ENCODE measurements around the gene OR51F2. TPM values are rescaled to one million over a fixed set of nuclear protein-coding genes. Genes with fewer than 3 reads are reported as not detected.

OR51F2 gene
- total RNA-seq, 1 donor from 2014 or later: not detected

- H3K27ac Mint-ChIP-seq (ENCODE audit: unreplicated experiment): no peak within 1 kb of the TSS
- TF ChIP-seq CTCF (IDR thresholded peaks at IDR 0.05; ENCODE audit: unreplicated experiment): no peak
- DNase-seq (ENCODE audit: low spot score): no peak
- no peaks in the 10 kb centered on the region for H3K4me1 Mint-ChIP-seq (ENCODE audit: unreplicated experiment)
- no peak within 1 kb of the TSS for H3K4me3 Mint-ChIP-seq (ENCODE audit: unreplicated experiment)
- H3K36me3 Mint-ChIP-seq (ENCODE audit: low read depth, unreplicated experiment): no peaks in the 10 kb centered on the region
- no peaks in the 10 kb centered on the region for H3K9me3 Mint-ChIP-seq (ENCODE audit: unreplicated experiment)
- H3K27me3 Mint-ChIP-seq (ENCODE audit: unreplicated experiment): no peaks in the 10 kb centered on the region
Measured at GRCh38 chr11:4804280-4804679, 16.8 kb upstream of the OR51F2 start, which contains the start of gene OR52R1. OR52R1 (minus strand) TSS chr11:4804380; CDS start chr11:4804380, 0 bp downstream.

- Mint-ChIP-seq H3K4me1 (ENCODE audit: unreplicated experiment) (no peaks in the 10 kb centered on the region), H3K4me3 (ENCODE audit: unreplicated experiment) (no peak overlapping the region), H3K36me3 (ENCODE audit: low read depth, unreplicated experiment) (no peaks in the 10 kb centered on the region), H3K9me3 (ENCODE audit: unreplicated experiment) (no peaks in the 10 kb centered on the region), H3K27me3 (ENCODE audit: unreplicated experiment) (no peaks in the 10 kb centered on the region), H3K27ac (ENCODE audit: unreplicated experiment) (no peak overlapping the region)
- no peak for TF ChIP-seq CTCF (IDR thresholded peaks at IDR 0.05; ENCODE audit: unreplicated experiment)
- no peak for DNase-seq (ENCODE audit: low spot score)
Measured at GRCh38 chr11:4808476-4808875, 12.6 kb upstream of the OR51F2 start.

- no peaks in the 10 kb centered on the region for H3K36me3 Mint-ChIP-seq (ENCODE audit: low read depth, unreplicated experiment)
- no peak overlapping the region for H3K4me3 Mint-ChIP-seq (ENCODE audit: unreplicated experiment)
- no peaks in the 10 kb centered on the region for H3K9me3 Mint-ChIP-seq (ENCODE audit: unreplicated experiment)
- no peak overlapping the region for H3K27ac Mint-ChIP-seq (ENCODE audit: unreplicated experiment)
- no peak for DNase-seq (ENCODE audit: low spot score)
- H3K4me1 Mint-ChIP-seq (ENCODE audit: unreplicated experiment): no peaks in the 10 kb centered on the region
- H3K27me3 Mint-ChIP-seq (ENCODE audit: unreplicated experiment): no peaks in the 10 kb centered on the region
- TF ChIP-seq CTCF (IDR thresholded peaks at IDR 0.05; ENCODE audit: unreplicated experiment): no peak
Measured at GRCh38 chr11:4809246-4809645, 11.9 kb upstream of the OR51F2 start.

- no peak for TF ChIP-seq CTCF (IDR thresholded peaks at IDR 0.05; ENCODE audit: unreplicated experiment)
- Mint-ChIP-seq H3K4me1 (ENCODE audit: unreplicated experiment) (no peaks in the 10 kb centered on the region), H3K4me3 (ENCODE audit: unreplicated experiment) (no peak overlapping the region), H3K36me3 (ENCODE audit: low read depth, unreplicated experiment) (no peaks in the 10 kb centered on the region), H3K27ac (ENCODE audit: unreplicated experiment) (no peak overlapping the region), H3K9me3 (ENCODE audit: unreplicated experiment) (no peaks in the 10 kb centered on the region), H3K27me3 (ENCODE audit: unreplicated experiment) (no peaks in the 10 kb centered on the region)
- no peak for DNase-seq (ENCODE audit: low spot score)
Measured at GRCh38 chr11:4825132-4825531, 4.0 kb downstream of the OR51F2 start.

- TF ChIP-seq CTCF (IDR thresholded peaks at IDR 0.05; ENCODE audit: unreplicated experiment): no peak
- H3K36me3 Mint-ChIP-seq (ENCODE audit: low read depth, unreplicated experiment): no peaks in the 10 kb centered on the region
- no peaks in the 10 kb centered on the region for H3K9me3 Mint-ChIP-seq (ENCODE audit: unreplicated experiment)
- H3K27ac Mint-ChIP-seq (ENCODE audit: unreplicated experiment): no peak overlapping the region
- no peak overlapping the region for H3K4me3 Mint-ChIP-seq (ENCODE audit: unreplicated experiment)
- H3K27me3 Mint-ChIP-seq (ENCODE audit: unreplicated experiment): no peaks in the 10 kb centered on the region
- no peaks in the 10 kb centered on the region for H3K4me1 Mint-ChIP-seq (ENCODE audit: unreplicated experiment)
- DNase-seq (ENCODE audit: low spot score): no peak
Measured at GRCh38 chr11:4826425-4826824, 5.3 kb downstream of the OR51F2 start.

All from endothelial cell (in vitro differentiated cells).